SK-N-SH treated with all-trans-retinoic acid at 6 μM for 48 hours (cell line): ENCODE data around the gene EXOC4.

ENCODE experiments used
- GLIS3 ChIP-seq: fragments of 250-450 bp; sonication (Bioruptor Pico); IDR thresholded peaks from 2 replicates; pipeline ENCODE4 v1.5.0; 2020; ENCODE audit warnings: mild to moderate bottlenecking, moderate library complexity
- SNAI2 ChIP-seq: fragments of 250-450 bp; sonication (Bioruptor Pico); IDR thresholded peaks from 2 replicates; pipeline ENCODE4 v1.5.0; 2020; ENCODE audit warnings: mild to moderate bottlenecking, moderate library complexity
- ZFP3 ChIP-seq: fragments of 250-450 bp; sonication (Bioruptor Pico); IDR thresholded peaks from 2 replicates; pipeline ENCODE4 v1.5.0; 2020; ENCODE audit warnings: mild to moderate bottlenecking, moderate library complexity
- ZNF565 ChIP-seq: fragments of 450-650 bp; formaldehyde crosslinking; conservative IDR thresholded peaks from 2 replicates; pipeline ENCODE4 v1.5.0; 2020; ENCODE audit warnings: low read depth, mild to moderate bottlenecking, moderate library complexity

DNA sequence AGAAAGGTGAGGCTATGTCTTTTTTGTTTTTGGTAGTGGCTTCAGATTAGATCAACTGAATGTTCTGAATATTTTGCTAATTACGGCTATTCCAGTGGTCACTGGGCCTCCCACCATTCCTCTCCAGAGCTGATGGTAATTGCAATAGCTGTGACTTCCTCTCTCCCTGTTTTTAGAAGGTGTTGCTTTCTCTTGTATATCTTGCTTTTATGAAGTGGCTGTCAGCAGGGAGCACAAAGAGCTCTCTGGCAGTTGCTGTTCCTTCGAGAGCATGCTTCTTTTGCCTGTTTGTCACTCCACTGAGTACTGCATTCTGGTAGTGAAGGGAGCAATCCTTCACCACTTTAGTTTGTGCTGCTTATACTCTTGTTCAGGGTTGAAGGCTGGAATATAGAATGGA lies 133.3 kb downstream of the EXOC4 start:
- TF ChIP-seq GLIS3 (CRISPR knock-in tag), result no peak
- no peak for TF ChIP-seq ZFP3 (CRISPR knock-in tag)
- TF ChIP-seq SNAI2 (CRISPR knock-in tag), result no peak
- TF ChIP-seq ZNF565 (CRISPR knock-in tag), result no peak
